GM12878 (cell line): ENCODE data around the gene IPO5. TPM values are rescaled to one million over a fixed set of nuclear protein-coding genes. Genes with fewer than 3 reads are reported as not detected.
"Not testable (repeated sequence)": the region's sequence is repeated elsewhere in the genome, so short reads cannot be mapped to it uniquely, and the experiment has no call there.

Experiments
- ATAC-seq: fragments of 200-7000 bp; cut with Tn5 transposase; 3 replicates; pipeline ENCODE4 v1.9.1; 2020; ENCODE audit warnings: mild to moderate bottlenecking, moderate library complexity
- BruUV-seq: library from RNA; stranded (reverse); fragments of 400-500 nt; replicated peaks from 2 replicates; lab custom pipeline; 2021; lab: Mats Ljungman, UMichigan
- CTCF ChIA-PET: fragments of 300-600 bp; sonication (Branson Sonifier 250); formaldehyde crosslinking; extraction: SDS; loops from one replicate; lab custom pipeline; 2021; ENCODE audit warnings: inconsistent platforms; lab: Yijun Ruan, JAX
- POLR2A ChIA-PET: fragments of 350-600 bp; formaldehyde crosslinking; extraction: SDS; loops from one replicate; lab custom pipeline; 2021; ENCODE audit warnings: inconsistent platforms; lab: Charles Lee
- RAD21 ChIA-PET: fragments of 300-600 bp; sonication (Branson Sonifier 250); formaldehyde crosslinking; loops from one replicate; lab custom pipeline; 2023; ENCODE audit warnings: antibody characterized with exemption; ENCODE audit not compliant: unreplicated experiment; lab: Charles Lee
- SMC1A ChIA-PET: fragments of 300-600 bp; sonication (Branson Sonifier 250); formaldehyde crosslinking; loops from one replicate; lab custom pipeline; 2023; ENCODE audit not compliant: unreplicated experiment, uncharacterized antibody; lab: Charles Lee
- DNase-seq: peaks from one replicate; pipeline ENCODE4 v3.0.0-alpha.2; 2011; ENCODE audit warnings: low read depth, low spot score
- FAIRE-seq: peaks from 3 replicates; lab custom pipeline; 2011; peaks lifted over from hg19 to GRCh38; lab: Jason Lieb, UNC
- H2AFZ ChIP-seq: 2 replicates; pipeline ENCODE4 v1.6.0; 2011; ENCODE audit warnings: low read depth, low read length, control low read depth; ENCODE audit not compliant: control insufficient read depth
- H3K27ac ChIP-seq: 2 replicates; pipeline ENCODE4 v1.5.1; 2011; ENCODE audit warnings: control low read depth; ENCODE audit not compliant: control insufficient read depth, insufficient read depth
- H3K27me3 ChIP-seq, 2 experiments: replicated peaks in 1 of 2; 2 replicates each; pipeline versions ENCODE4 v1.6.0 to v1.6.1; 2011; ENCODE audit warnings: low read length in 1 of 2; ENCODE audit not compliant: control insufficient read depth in 2 of 2, insufficient read depth in 2 of 2
- H3K36me3 ChIP-seq, 2 experiments: 2 replicates each; pipeline ENCODE4 v1.5.1; 2011; ENCODE audit warnings: low read length in 1 of 2; ENCODE audit not compliant: control insufficient read depth in 2 of 2, insufficient read depth in 2 of 2
- H3K4me1 ChIP-seq: 2 replicates; pipeline ENCODE4 v1.6.1; 2011; ENCODE audit warnings: mild to moderate bottlenecking, low read length, moderate library complexity, mixed read lengths; ENCODE audit not compliant: control insufficient read depth, insufficient read depth
- H3K4me2 ChIP-seq: 2 replicates; pipeline ENCODE4 v1.6.0; 2011; ENCODE audit warnings: control low read depth; ENCODE audit not compliant: control insufficient read depth, insufficient read depth
- H3K4me3 ChIP-seq: fragments of 200-600 bp; sonication (generic); 2 replicates; pipeline ENCODE4 v1.5.1; 2016
- H3K79me2 ChIP-seq: 2 replicates; pipeline ENCODE4 v1.6.0; 2011; ENCODE audit warnings: low read length; ENCODE audit not compliant: control insufficient read depth, insufficient read depth
- H3K9ac ChIP-seq: 2 replicates; pipeline ENCODE4 v1.8.0; 2011; ENCODE audit warnings: low read length, control low read depth, mixed read lengths; ENCODE audit not compliant: control insufficient read depth, insufficient read depth
- H3K9me3 ChIP-seq: replicated peaks from 3 replicates; pipeline ENCODE4 v1.5.1; 2011; ENCODE audit warnings: mild to moderate bottlenecking, low read length; ENCODE audit not compliant: control insufficient read depth, insufficient read depth
- H4K20me1 ChIP-seq: 2 replicates; pipeline ENCODE4 v1.6.0; 2011; ENCODE audit not compliant: control insufficient read depth, insufficient read depth
- BCL3 ChIP-seq: IDR thresholded peaks from 2 replicates; pipeline ENCODE4 v1.6.1; 2011; ENCODE audit warnings: borderline replicate concordance, low read depth, mild to moderate bottlenecking, moderate library complexity, low read length; ENCODE audit not compliant: insufficient read depth, poor library complexity, severe bottlenecking
- NR2C2 ChIP-seq: IDR thresholded peaks from 2 replicates; pipeline ENCODE4 v1.6.1; 2011; ENCODE audit warnings: borderline replicate concordance, low read depth; ENCODE audit not compliant: control insufficient read depth, insufficient read length
- WGBS: methylation state at CpG from one replicate; pipeline ENCODE4 v1.1.6; 2016; ENCODE audit warnings: low lambda C conversion rate; ENCODE audit not compliant: insufficient replicate concordance, insufficient coverage; ENCODE audit errors: missing lambda C conversion rate; 5-methylcytosine and 5-hydroxymethylcytosine counted together
- in situ Hi-C: fragments of 300-500 bp; cut with MboI; formaldehyde crosslinking; loops from 9 replicates; pipeline ENCODE4 v1.14.3; 2018; ENCODE audit warnings: mixed read lengths
- intact Hi-C: fragments of 100-400 bp; cut with micrococcal nuclease; formaldehyde crosslinking; loops from one replicate; pipeline ENCODE4 v1.14.2; 2022; ENCODE audit not compliant: unreplicated experiment
- polyA plus RNA-seq, 11 experiments: library from polyadenylated mRNA; depleted of rRNA in 4 of 11; unstranded in 6 of 11; stranded (reverse) in 5 of 11; fragments of >200 nt; fragmentation: Nextera tagmentation in 4 of 11; fragmentation: Illumina TruSeq in 1 of 11; extraction: Ambion mirVana in 4 of 11; extraction: Trizol in 1 of 11; gene quantifications; 1 replicate in 1 of 11; 2 replicates in 10 of 11; pipeline versions ENCODE4 v1.2.1 to v1.2.3, GENCODE V29; 2011 to 2016; ENCODE audit warnings: inconsistent platforms in 2 of 11, missing spikeins in 2 of 11, low read depth in 1 of 11
- total RNA-seq, 4 experiments: library from RNA; depleted of rRNA in 3 of 4; stranded (reverse); fragments of >200 nt in 3 of 4; fragmentation: Illumina TruSeq in 1 of 4; extraction: Trizol in 1 of 4; gene quantifications; 2 replicates each; pipeline versions ENCODE4 v1.2.1 to v1.2.3, GENCODE V29; 2013 to 2021

The IPO5 gene
- total and polyA plus RNA-seq, 10 of the 15 experiments (the other 5 are each of a cell fraction or from before 2014, with no cell fraction given), result 45.7 to 196 (median 134) TPM

- H3K36me3 ChIP-seq, H2AFZ ChIP-seq, H3K79me2 ChIP-seq, ATAC-seq, H3K27me3 ChIP-seq, RAD21 ChIA-PET, DNase-seq, BruUV-seq, H3K4me1 ChIP-seq, H3K9ac ChIP-seq, H3K27ac ChIP-seq, H3K4me3 ChIP-seq, in situ Hi-C loops, SMC1A ChIA-PET, H4K20me1 ChIP-seq, H3K4me2 ChIP-seq, H3K9me3 ChIP-seq, intact Hi-C loops, POLR2A ChIA-PET, FAIRE-seq: not testable (repeated sequence)
- CTCF ChIA-PET, result interaction anchor here (0.6 kb wide), 1 partner anchor 192 kb away, joined by 3 read pairs; no protein-coding TSS in a partner anchor
- 13% methylated on average over 4 of the region's 4 CpGs for WGBS
These were observed 644 bp upstream of the IPO5 start for GRCh38 chr13:97952831-97953230.

GRCh38 chr13:97961340-97961739 is 7.9 kb downstream of the IPO5 start:
- POLR2A ChIA-PET, result no interaction called here
- H3K9ac ChIP-seq, result no peak overlapping the region
- intact Hi-C loops, result no loop called here
- BruUV-seq, result no TSS peak
- H3K27me3 ChIP-seq, result no peaks in the 10 kb centered on the region
- H3K4me3 ChIP-seq, result no peak overlapping the region
- FAIRE-seq, result no peak
- WGBS, result 39% methylated on average over 6 of the region's 6 CpGs
- H4K20me1 ChIP-seq, result no peaks in the 10 kb centered on the region
- no peaks in the 10 kb centered on the region for H3K79me2 ChIP-seq
- SMC1A ChIA-PET, result no interaction called here
- no peak overlapping the region for H3K27ac ChIP-seq
- peak; percentile 31 for TF ChIP-seq BCL3
- no peak for TF ChIP-seq NR2C2
- no peaks in the 10 kb centered on the region for H3K4me1 ChIP-seq
- CTCF ChIA-PET, result no interaction called here
- no peak for DNase-seq
- ATAC-seq, result no peak
- RAD21 ChIA-PET, result no interaction called here
- H2AFZ ChIP-seq, result no peak overlapping the region
- in situ Hi-C loops, result no loop called here
- no peaks in the 10 kb centered on the region for H3K9me3 ChIP-seq
- H3K36me3 ChIP-seq, result no peaks in the 10 kb centered on the region
- H3K4me2 ChIP-seq, result no peak overlapping the region
